GM12878 (cell line): Measurements from ENCODE around the gene NPAS2. TPM values are rescaled to one million over a fixed set of nuclear protein-coding genes. Genes with fewer than 3 reads are reported as not detected.

Experiments used
- ATAC-seq: fragments of 200-7000 bp; cut with Tn5 transposase; 3 replicates; pipeline ENCODE4 v1.9.1; 2020; ENCODE audit warnings: mild to moderate bottlenecking, moderate library complexity
- BruUV-seq: library from RNA; stranded (reverse); fragments of 400-500 nt; replicated peaks from 2 replicates; lab custom pipeline; 2021; lab: Mats Ljungman, UMichigan
- CTCF ChIA-PET: fragments of 300-600 bp; sonication (Branson Sonifier 250); formaldehyde crosslinking; extraction: SDS; loops from one replicate; lab custom pipeline; 2021; ENCODE audit warnings: inconsistent platforms; lab: Yijun Ruan, JAX
- POLR2A ChIA-PET: fragments of 350-600 bp; formaldehyde crosslinking; extraction: SDS; loops from one replicate; lab custom pipeline; 2021; ENCODE audit warnings: inconsistent platforms; lab: Charles Lee
- RAD21 ChIA-PET: fragments of 300-600 bp; sonication (Branson Sonifier 250); formaldehyde crosslinking; loops from one replicate; lab custom pipeline; 2023; ENCODE audit warnings: antibody characterized with exemption; ENCODE audit not compliant: unreplicated experiment; lab: Charles Lee
- SMC1A ChIA-PET: fragments of 300-600 bp; sonication (Branson Sonifier 250); formaldehyde crosslinking; loops from one replicate; lab custom pipeline; 2023; ENCODE audit not compliant: unreplicated experiment, uncharacterized antibody; lab: Charles Lee
- DNase-seq: peaks from one replicate; pipeline ENCODE4 v3.0.0-alpha.2; 2011; ENCODE audit warnings: low read depth, low spot score
- FAIRE-seq: peaks from 3 replicates; lab custom pipeline; 2011; peaks lifted over from hg19 to GRCh38; lab: Jason Lieb, UNC
- H2AFZ ChIP-seq: 2 replicates; pipeline ENCODE4 v1.6.0; 2011; ENCODE audit warnings: low read depth, low read length, control low read depth; ENCODE audit not compliant: control insufficient read depth
- H3K27ac ChIP-seq: 2 replicates; pipeline ENCODE4 v1.5.1; 2011; ENCODE audit warnings: control low read depth; ENCODE audit not compliant: control insufficient read depth, insufficient read depth
- H3K27me3 ChIP-seq, 2 experiments: replicated peaks in 1 of 2; 2 replicates each; pipeline versions ENCODE4 v1.6.0 to v1.6.1; 2011; ENCODE audit warnings: low read length in 1 of 2; ENCODE audit not compliant: control insufficient read depth in 2 of 2, insufficient read depth in 2 of 2
- H3K36me3 ChIP-seq, 2 experiments: 2 replicates each; pipeline ENCODE4 v1.5.1; 2011; ENCODE audit warnings: low read length in 1 of 2; ENCODE audit not compliant: control insufficient read depth in 2 of 2, insufficient read depth in 2 of 2
- H3K4me1 ChIP-seq: 2 replicates; pipeline ENCODE4 v1.6.1; 2011; ENCODE audit warnings: mild to moderate bottlenecking, low read length, moderate library complexity, mixed read lengths; ENCODE audit not compliant: control insufficient read depth, insufficient read depth
- H3K4me2 ChIP-seq: 2 replicates; pipeline ENCODE4 v1.6.0; 2011; ENCODE audit warnings: control low read depth; ENCODE audit not compliant: control insufficient read depth, insufficient read depth
- H3K4me3 ChIP-seq: fragments of 200-600 bp; sonication (generic); 2 replicates; pipeline ENCODE4 v1.5.1; 2016
- H3K79me2 ChIP-seq: 2 replicates; pipeline ENCODE4 v1.6.0; 2011; ENCODE audit warnings: low read length; ENCODE audit not compliant: control insufficient read depth, insufficient read depth
- H3K9ac ChIP-seq: 2 replicates; pipeline ENCODE4 v1.8.0; 2011; ENCODE audit warnings: low read length, control low read depth, mixed read lengths; ENCODE audit not compliant: control insufficient read depth, insufficient read depth
- H3K9me3 ChIP-seq: replicated peaks from 3 replicates; pipeline ENCODE4 v1.5.1; 2011; ENCODE audit warnings: mild to moderate bottlenecking, low read length; ENCODE audit not compliant: control insufficient read depth, insufficient read depth
- H4K20me1 ChIP-seq: 2 replicates; pipeline ENCODE4 v1.6.0; 2011; ENCODE audit not compliant: control insufficient read depth, insufficient read depth
- CBFB ChIP-seq: IDR thresholded peaks from 2 replicates; pipeline ENCODE4 v1.6.1; 2016; ENCODE audit warnings: antibody characterized with exemption, low read depth
- CHD1 ChIP-seq: IDR thresholded peaks from 2 replicates; pipeline ENCODE4 v1.6.1; 2012; ENCODE audit warnings: low read depth, low read length, improper control_type of control experiment
- CREB1 ChIP-seq: IDR thresholded peaks from 2 replicates; pipeline ENCODE4 v1.6.1; 2012; ENCODE audit warnings: low read depth, mild to moderate bottlenecking, inconsistent platforms
- JUND ChIP-seq: IDR thresholded peaks from 2 replicates; pipeline ENCODE4 v1.6.1; 2012; ENCODE audit warnings: low read depth, mild to moderate bottlenecking, low read length, improper control_type of control experiment, moderate library complexity
- MEF2A ChIP-seq: IDR thresholded peaks from 2 replicates; pipeline ENCODE4 v1.6.1; 2011; ENCODE audit warnings: low read depth, mild to moderate bottlenecking, low read length, moderate library complexity; ENCODE audit not compliant: insufficient read depth
- MYC ChIP-seq: IDR thresholded peaks from 2 replicates; pipeline ENCODE4 v1.6.1; 2011; ENCODE audit warnings: mild to moderate bottlenecking, low read length, moderate library complexity, inconsistent platforms; ENCODE audit not compliant: insufficient read depth, insufficient replicate concordance, insufficient read length, severe bottlenecking
- NFYB ChIP-seq: IDR thresholded peaks from 2 replicates; pipeline ENCODE4 v1.6.1; 2011; ENCODE audit warnings: low read depth, mild to moderate bottlenecking, low read length, improper control_type of control experiment, moderate library complexity; ENCODE audit not compliant: insufficient read depth
- RUNX3 ChIP-seq: IDR thresholded peaks from 2 replicates; pipeline ENCODE4 v1.6.1; 2012; ENCODE audit warnings: low read length, inconsistent platforms
- ZNF207 ChIP-seq: fragments of 450-650 bp; IDR thresholded peaks from 2 replicates; pipeline ENCODE4 v1.6.1; 2014; ENCODE audit warnings: antibody characterized with exemption, mild to moderate bottlenecking, borderline replicate concordance
- ZNF24 ChIP-seq: fragments of 450-650 bp; IDR thresholded peaks from 2 replicates; pipeline ENCODE4 v1.6.1; 2017; ENCODE audit warnings: antibody characterized with exemption, mild to moderate bottlenecking
- whole genome bisulfite sequencing: methylation state at CpG from one replicate; pipeline ENCODE4 v1.1.6; 2016; ENCODE audit warnings: low lambda C conversion rate; ENCODE audit not compliant: insufficient replicate concordance, insufficient coverage; ENCODE audit errors: missing lambda C conversion rate; 5-methylcytosine and 5-hydroxymethylcytosine counted together
- in situ Hi-C: fragments of 300-500 bp; cut with MboI; formaldehyde crosslinking; loops from 9 replicates; pipeline ENCODE4 v1.14.3; 2018; ENCODE audit warnings: mixed read lengths
- intact Hi-C: fragments of 100-400 bp; cut with micrococcal nuclease; formaldehyde crosslinking; loops from one replicate; pipeline ENCODE4 v1.14.2; 2022; ENCODE audit not compliant: unreplicated experiment
- polyA plus RNA-seq, 11 experiments: library from polyadenylated mRNA; depleted of rRNA in 4 of 11; unstranded in 6 of 11; stranded (reverse) in 5 of 11; fragments of >200 nt; fragmentation: Nextera tagmentation in 4 of 11; fragmentation: Illumina TruSeq in 1 of 11; extraction: Ambion mirVana in 4 of 11; extraction: Trizol in 1 of 11; gene quantifications; 1 replicate in 1 of 11; 2 replicates in 10 of 11; pipeline versions ENCODE4 v1.2.1 to v1.2.3, GENCODE V29; 2011 to 2016; ENCODE audit warnings: inconsistent platforms in 2 of 11, missing spikeins in 2 of 11, low read depth in 1 of 11
- total RNA-seq, 4 experiments: library from RNA; depleted of rRNA in 3 of 4; stranded (reverse); fragments of >200 nt in 3 of 4; fragmentation: Illumina TruSeq in 1 of 4; extraction: Trizol in 1 of 4; gene quantifications; 2 replicates each; pipeline versions ENCODE4 v1.2.1 to v1.2.3, GENCODE V29; 2013 to 2021
- TF ChIP-seq, protein P1 (sequence below): fragments of 450-650 bp; IDR thresholded peaks from 2 replicates; pipeline ENCODE4 v1.6.1; 2017; ENCODE audit warnings: low read depth, mild to moderate bottlenecking, moderate library complexity
- TF ChIP-seq, protein P2 (sequence below): fragments of 450-650 bp; formaldehyde crosslinking; IDR thresholded peaks from 2 replicates; pipeline ENCODE4 v1.4.0; 2022; ENCODE audit warnings: mild to moderate bottlenecking, moderate library complexity

NPAS2 gene
- total and polyA plus RNA-seq, 10 of the 15 experiments (the other 5 are each of a cell fraction or from before 2014, with no cell fraction given), result 0.08 TPM; not detected in 9

DNA sequence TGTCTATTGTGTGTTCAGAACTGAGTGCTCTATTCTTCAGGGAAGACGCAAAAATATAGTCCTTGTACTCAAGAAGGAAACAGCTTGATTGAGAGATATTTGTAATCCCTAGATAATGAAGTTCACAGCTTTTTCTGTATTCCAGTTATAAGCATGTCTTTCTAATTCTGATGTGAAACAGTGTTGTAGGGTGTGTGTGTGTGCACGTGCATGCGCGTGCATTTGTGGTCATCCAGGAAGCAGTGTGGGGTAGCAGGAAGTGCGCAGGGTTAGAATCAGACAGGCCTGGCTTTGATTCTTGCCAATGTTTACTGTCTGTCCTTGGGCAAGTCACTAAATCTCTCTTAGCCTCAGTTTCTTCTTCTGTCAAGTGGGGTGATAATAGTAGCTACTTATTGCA lies 87.9 kb downstream of the NPAS2 start:
- intact Hi-C loops (no loop called here), in situ Hi-C loops (no loop called here)
- Histone ChIP-seq H4K20me1 (no peaks in the 10 kb centered on the region), H3K79me2 (no peaks in the 10 kb centered on the region), H3K4me3 (no peak overlapping the region), H3K4me1 (no peaks in the 10 kb centered on the region), H3K4me2 (no peak overlapping the region), H3K27ac (no peak overlapping the region), H3K27me3 (peaks cover 2 to 4% of the 10 kb centered on the region in 2 experiments), H3K9ac (no peak overlapping the region), H3K9me3 (no peaks in the 10 kb centered on the region), H3K36me3 (no peaks in the 10 kb centered on the region), H2AFZ (no peak overlapping the region)
- TF ChIP-seq, protein P1, sequence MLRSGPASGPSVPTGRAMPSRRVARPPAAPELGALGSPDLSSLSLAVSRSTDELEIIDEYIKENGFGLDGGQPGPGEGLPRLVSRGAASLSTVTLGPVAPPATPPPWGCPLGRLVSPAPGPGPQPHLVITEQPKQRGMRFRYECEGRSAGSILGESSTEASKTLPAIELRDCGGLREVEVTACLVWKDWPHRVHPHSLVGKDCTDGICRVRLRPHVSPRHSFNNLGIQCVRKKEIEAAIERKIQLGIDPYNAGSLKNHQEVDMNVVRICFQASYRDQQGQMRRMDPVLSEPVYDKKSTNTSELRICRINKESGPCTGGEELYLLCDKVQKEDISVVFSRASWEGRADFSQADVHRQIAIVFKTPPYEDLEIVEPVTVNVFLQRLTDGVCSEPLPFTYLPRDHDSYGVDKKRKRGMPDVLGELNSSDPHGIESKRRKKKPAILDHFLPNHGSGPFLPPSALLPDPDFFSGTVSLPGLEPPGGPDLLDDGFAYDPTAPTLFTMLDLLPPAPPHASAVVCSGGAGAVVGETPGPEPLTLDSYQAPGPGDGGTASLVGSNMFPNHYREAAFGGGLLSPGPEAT, result no peak
- no peak for TF ChIP-seq MEF2A
- CTCF ChIA-PET, result no interaction called here
- POLR2A ChIA-PET, result no interaction called here
- DNase-seq (no peak), FAIRE-seq (no peak), ATAC-seq (no peak)
- RAD21 ChIA-PET, result no interaction called here
- SMC1A ChIA-PET, result no interaction called here
- WGBS, result 38% methylated on average over 5 of the region's 5 CpGs
- BruUV-seq, result no TSS peak

GRCh38 chr2:100909534-100910081 lies 89.7 kb downstream of the NPAS2 start:
- BruUV-seq, result no TSS peak
- no peak overlapping the region for H3K27ac ChIP-seq
- H4K20me1 ChIP-seq, result no peaks in the 10 kb centered on the region
- ChIA-PET POLR2A (interaction anchor here (0.7 kb wide), 1 partner anchor 136 kb away, joined by 3 read pairs; no protein-coding TSS in a partner anchor), RAD21 (no interaction called here), CTCF (no interaction called here), SMC1A (no interaction called here)
- no peak overlapping the region for H3K9ac ChIP-seq
- peaks cover 2 to 4% of the 10 kb centered on the region in 2 experiments for H3K27me3 ChIP-seq
- intact Hi-C loops (no loop called here), in situ Hi-C loops (no loop called here)
- no peak overlapping the region for H2AFZ ChIP-seq
- H3K4me3 ChIP-seq, result no peak overlapping the region
- DNase-seq (no peak), ATAC-seq (no peak), FAIRE-seq (no peak)
- H3K9me3 ChIP-seq, result no peaks in the 10 kb centered on the region
- no peaks in the 10 kb centered on the region for H3K4me1 ChIP-seq
- no peak overlapping the region for H3K4me2 ChIP-seq
- no peaks in the 10 kb centered on the region for H3K36me3 ChIP-seq
- no peaks in the 10 kb centered on the region for H3K79me2 ChIP-seq
- WGBS, result 49% methylated on average over 10 of the region's 10 CpGs
- TF ChIP-seq, protein P2, sequence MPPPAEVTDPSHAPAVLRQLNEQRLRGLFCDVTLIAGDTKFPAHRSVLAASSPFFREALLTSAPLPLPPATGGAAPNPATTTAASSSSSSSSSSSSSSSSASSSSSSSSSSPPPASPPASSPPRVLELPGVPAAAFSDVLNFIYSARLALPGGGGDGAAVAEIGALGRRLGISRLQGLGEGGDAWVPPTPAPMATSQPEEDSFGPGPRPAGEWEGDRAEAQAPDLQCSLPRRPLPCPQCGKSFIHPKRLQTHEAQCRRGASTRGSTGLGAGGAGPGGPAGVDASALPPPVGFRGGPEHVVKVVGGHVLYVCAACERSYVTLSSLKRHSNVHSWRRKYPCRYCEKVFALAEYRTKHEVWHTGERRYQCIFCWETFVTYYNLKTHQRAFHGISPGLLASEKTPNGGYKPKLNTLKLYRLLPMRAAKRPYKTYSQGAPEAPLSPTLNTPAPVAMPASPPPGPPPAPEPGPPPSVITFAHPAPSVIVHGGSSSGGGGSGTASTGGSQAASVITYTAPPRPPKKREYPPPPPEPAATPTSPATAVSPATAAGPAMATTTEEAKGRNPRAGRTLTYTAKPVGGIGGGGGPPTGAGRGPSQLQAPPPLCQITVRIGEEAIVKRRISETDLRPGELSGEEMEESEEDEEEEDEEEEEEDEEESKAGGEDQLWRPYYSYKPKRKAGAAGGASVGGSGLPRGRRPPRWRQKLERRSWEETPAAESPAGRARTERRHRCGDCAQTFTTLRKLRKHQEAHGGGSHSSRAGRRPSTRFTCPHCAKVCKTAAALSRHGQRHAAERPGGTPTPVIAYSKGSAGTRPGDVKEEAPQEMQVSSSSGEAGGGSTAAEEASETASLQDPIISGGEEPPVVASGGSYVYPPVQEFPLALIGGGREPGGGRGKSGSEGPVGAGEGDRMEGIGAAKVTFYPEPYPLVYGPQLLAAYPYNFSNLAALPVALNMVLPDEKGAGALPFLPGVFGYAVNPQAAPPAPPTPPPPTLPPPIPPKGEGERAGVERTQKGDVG, result no peak
- TF ChIP-seq CHD1 (no peak), MYC (no peak), ZNF207 (no peak), RUNX3 (no peak), ZNF24 (no peak), JUND (no peak), CREB1 (no peak), NFYB (no peak), CBFB (no peak)
